ENCODE results near the gene CALML5.

The CALML5 gene

DNA sequence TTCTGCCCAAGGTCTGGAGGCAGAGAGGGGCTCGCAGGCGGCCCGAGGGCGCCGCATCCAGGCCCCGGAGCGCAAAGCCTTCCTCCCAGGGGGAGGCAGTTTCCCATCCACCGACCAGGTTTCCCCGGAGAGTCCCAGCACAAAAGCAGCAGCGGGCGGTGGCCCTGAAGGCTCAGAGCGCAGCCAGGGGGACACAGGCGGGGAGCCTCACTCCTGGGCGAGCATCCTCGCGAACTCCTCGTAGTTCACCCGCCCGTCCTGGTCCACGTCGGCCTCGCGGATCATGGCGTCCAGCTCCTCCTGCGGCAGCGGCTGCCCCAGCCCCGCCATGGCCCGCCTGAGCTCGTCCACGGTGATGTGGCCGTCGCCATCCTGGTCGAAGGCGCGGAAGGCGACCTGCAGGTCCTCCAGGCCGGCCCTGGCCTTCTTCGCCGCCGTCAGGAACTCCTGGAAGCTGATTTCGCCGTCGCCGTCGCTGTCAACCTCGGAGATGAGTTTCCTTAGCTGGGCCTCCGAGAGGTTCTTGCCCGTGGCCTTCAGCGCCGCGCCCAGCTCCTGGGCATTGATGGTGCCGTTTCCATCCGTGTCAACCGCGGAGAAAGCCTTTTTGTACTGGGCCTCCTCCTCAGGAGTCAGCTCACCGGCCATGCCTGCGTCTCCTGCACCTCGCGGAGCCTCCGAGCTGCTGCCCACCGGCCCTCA lies 428 bp downstream of the CALML5 start:
- DNase-seq, result no peak

DNA sequence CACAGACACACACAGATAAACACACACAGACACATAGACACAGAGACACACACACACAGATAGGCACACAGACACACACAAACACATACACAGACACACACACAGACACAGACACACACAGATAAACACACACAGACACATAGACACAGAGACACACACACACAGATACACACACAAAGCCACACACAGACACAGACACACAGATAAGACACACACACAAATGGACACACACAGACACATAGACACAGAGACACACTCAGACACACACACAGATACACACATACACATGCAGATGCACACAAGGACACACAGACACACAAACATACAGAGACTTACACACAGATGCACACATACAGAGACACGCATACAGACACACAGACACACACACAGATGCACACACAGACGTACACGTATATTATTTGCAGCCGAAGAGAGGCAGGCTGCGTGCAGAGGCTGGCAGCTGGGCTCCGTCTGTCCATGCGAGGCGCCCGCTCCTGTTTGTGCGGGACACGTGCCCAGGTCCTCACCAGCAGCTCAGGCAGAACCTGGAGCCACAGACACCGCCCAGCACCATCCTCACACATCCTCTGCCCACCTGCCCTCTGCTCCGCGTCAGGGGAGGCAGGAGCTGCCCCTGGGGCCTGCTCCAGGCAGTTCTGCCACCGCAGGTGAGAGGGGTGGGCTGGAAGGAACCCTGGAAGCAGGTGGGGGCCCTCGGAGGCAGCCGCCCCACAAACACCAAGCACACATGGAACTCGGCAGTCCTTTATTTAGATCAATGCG lies 1.2 kb downstream of the CALML5 start:
- DNase-seq, result no peak

DNA sequence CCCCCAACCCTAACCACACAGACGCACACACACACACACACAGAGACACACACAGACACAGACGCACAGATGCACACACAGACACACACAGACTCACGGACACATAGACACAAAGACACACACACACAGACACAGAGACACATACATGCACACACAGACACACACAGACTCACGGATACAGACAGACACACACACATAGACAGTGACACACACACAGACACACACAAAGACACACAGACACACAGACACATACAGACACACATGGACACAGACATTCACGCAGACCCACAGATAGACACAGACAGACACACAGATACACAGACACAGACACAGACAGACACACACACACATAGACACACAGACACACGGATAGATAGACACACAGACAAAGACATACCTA lies 2.1 kb downstream of the CALML5 start:
- DNase-seq, result no peak

DNA sequence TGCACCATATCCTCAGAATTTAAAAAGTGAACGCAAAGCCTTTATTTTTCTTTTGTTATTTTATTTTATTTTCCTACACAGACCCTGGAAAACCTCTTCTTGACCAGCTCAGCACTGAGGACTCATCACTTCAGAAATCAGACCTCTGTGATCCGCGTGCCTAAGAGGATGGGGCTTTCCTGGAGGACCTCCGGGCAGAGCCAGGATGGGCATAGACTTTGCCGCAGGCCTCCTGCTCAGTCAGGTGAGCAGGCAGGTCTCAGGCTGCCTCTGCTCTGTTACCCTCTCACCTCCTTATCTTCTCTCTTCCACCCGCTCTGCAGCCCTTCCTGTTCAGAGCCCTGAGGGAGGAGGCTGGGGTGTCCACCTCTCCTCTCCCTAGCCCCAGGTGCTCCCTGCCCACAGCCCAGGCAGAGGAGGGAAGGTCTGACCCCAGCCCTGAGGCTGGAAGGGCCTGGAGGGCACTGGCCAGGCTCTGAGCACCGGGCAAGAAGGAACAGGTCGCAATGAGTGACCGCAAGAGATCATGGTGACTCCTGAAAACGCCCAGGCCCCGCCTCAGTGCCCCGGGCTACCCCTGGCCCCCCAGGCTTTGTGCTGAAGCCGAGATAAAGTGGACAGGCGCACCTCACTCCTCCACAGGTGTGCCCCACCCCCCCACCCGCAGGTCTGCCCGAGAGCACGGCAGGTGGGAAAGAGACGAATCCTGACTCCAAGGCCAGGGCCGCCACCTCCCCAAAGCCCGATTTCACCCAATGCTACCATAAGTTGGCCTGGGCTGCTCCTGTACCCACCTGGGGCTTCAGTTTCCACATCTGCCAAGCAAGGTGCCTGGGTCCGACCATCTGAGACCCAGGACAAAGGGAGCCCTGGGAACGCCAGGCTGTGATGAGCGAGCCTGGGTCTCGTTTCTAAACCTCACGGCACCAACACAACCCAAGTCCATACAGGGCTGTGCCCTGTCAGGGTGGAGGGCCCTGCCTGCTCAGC lies 2.8 kb downstream of the CALML5 start:
- DNase-seq, result no peak

DNA sequence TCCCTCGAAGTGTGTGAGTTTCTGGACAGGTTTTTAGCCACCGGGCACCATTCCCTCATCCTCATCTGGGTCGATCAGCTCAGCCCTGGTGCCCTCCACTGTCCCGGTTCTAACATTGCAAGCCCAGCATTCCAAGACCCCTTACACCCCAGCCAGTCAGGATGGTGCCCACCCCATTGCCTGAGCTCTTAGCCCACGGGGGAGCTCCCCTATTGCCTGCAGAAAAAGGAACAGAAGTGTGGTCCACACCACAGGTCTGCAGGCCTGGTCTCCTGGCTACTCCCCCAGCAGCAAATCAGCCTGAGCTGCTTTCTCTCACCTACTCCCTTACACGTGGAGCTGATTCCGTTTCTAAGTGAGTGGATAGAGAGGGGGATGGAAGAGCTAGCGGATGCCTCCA lies 4.8 kb downstream of the CALML5 start:
- DNase-seq, result no peak

DNA sequence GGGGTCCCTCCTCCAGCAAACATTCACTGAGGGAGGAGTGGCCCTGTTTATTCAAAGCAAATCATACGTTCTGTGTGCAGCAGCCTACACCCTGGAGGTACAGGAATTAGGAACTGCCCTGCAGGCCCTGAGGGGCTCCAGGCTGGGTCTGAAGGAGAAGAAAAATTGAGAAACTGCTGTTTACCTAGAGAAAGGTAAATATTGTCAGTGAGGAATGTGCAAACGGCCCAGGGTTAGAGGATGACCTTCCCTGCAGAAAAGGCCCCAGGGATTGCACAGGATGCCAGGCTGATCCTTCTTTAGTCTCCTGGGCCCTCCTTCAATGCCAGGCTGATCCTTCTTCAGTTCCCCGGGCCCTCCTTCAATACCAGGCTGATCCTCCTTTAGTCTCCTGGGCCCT lies 5.7 kb downstream of the CALML5 start:
- DNase-seq, result no peak

DNA sequence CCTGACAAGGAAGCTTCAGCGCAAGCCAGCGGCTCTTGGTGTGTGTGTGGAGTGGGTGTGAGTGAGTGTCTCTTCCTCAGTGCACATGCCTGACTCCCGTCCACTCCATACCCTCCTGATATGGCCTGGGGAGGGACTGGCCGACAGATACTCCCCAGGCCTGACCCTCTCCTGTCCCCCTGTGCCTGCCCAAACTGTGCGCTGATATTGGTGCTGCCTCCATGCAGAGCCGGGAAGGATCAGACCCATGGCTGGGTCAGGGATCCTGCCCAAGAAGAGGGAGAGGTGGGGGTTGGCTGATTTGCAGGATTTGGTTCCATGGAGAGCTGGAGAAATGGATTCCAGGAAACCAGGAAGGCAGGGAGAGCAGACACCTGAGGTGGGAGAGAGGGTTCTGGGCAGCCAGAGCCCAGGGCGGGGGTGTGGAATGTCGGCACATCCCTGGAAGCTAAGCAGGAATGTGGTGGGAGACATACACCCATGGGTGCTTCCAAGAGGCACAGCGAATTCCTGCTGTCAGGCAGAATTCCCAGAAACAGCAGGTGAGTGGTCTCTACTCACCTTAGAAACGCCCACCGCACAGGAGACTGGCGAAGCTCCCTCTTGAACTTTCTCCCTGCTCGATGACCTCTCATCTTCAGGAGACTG lies 6.3 kb downstream of the CALML5 start:
- DNase-seq, result no peak

DNA sequence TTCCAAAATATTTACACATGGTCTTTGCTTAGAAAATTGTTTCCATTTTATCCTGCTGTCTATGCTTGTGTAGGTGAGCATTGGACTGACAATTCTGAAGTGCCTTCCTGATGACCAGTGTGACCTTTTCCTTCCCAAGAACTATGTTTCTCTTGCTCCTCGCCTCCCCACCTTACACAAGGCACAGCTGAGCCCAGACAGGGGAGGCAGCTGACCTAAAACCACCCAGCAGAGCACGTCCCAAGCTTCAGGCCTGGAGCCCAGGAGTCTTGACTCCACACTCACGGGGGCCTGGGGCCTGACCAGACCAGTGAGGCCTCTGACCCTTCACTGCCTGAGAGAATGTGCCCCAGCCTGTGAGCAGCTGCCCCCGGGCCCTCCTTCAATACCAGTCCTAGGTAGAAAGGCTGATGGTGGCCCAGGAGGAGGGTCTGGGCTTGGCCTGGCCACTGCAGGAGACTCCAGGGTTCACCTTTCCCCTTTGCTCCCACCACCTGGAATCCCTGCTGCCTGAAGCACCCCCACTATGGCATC lies 7.0 kb downstream of the CALML5 start:
- DNase-seq, result no peak

DNA sequence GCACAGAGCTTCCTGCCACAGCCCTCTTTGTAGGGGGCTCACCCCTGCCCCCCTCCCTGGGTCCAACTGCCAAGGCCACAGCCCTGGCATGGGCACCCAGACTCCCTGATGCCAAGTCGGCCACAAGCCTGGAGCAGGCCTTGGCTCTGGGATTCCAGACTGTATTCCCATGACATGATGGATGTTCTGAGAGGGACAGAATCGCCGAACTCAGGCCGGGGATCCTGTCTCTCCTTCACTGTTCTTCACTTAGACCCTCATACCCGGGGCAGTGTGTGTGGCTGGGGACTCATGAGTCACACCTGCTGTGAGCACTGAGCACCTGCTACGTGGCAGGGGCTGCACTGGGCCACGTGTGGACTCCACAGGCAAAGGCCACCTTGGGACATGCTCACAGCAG lies 7.9 kb downstream of the CALML5 start:
- no peak for DNase-seq

DNA sequence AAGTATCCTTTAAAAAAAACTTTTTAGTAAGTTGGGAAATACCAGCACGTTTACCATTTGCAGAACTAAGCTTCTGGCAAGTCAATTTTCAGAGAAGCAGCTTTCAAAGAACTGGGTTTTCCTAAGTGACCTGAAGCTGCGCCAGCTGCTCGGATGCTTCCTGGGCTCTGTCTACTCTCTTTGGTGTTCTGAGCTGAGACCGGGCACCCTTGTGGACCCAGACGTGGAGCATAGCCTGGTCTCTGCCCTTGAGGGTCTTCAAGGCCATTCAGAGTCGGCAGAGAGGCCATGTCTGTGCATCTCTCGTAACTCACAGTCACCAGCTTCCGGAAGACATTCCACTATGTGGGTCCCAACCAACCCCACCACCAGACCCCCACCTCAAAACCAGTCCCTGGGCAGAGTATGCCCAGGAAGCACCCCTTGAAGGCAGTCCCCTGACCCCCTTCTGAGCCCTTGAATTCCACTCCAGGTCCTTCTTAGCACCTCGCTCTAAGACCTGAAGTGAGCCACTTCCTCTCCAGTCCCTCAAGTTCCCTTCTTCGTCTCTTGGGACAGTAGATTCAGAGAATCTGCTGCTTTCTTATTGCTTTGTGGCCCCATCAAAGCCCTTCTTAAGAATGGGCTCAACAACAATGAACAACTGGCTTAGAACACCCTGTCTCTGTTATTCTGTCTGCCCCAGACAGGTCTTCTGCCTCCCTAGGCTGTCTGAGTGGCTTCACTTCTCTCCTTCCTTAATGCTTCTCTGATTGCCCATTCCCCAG lies 8.5 kb downstream of the CALML5 start:
- no peak for DNase-seq

DNA sequence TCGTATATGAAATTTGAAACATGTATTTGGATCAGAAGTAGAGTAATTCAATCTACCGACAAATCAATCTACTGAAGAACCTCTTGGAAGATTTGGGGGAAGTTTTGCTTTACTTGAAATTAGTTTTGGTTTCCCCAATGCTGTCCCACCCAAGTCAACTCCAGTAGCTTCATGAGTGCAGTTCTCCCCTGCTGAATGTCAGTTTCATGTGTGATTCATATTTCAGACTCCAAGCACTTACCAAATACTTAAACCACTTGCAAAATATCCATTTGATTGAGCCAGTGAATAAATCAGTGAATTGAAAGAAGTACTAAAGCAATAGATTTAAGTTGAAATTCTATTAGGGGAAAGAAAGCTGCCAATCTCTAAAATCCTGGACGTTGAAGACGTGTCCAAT lies 9.3 kb downstream of the CALML5 start:
- no peak for DNase-seq

DNA sequence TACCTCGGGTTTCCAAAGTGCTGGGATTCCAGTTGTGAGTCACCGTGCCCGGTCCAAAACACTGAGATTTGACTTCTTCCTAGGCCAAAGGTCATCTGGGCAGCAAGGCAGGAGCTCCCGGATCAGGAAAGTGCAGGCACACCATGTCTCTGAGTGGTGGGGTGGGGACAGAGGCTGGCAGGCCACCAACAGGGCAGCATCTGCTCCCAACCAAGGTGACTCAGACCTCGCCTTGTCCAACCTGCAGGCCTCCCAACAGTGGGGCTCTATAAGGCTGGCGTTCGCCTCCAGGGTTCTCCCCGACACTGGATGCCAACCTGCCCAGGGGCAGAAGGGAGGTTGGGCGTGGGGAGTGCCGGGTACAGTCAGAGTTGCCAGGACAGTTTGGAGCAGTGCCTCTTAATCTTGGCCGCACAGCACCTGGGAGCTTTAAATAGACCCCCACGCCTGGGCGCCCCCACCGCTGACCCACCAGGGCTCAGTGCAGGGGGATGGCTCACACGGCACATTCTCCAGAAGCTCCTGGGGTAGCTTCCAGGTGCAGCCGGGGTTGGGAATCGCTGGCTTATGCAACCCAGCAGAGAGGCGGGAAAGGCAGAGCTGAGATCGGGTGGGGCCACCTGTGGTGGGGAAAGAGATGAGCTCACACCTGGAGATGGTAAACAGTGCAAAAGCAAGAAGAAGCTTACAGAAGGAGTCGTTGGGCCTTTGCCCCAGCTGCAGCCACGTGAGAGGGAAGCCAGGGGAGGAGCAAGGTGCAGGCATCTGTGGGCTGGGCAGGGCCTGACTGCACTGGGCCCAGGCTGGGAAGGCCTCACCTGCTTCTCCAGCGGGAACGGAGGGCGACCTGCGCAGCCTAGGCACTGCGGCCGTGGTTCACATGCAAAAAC lies 10.9 kb downstream of the CALML5 start:
- no peak for DNase-seq

DNA sequence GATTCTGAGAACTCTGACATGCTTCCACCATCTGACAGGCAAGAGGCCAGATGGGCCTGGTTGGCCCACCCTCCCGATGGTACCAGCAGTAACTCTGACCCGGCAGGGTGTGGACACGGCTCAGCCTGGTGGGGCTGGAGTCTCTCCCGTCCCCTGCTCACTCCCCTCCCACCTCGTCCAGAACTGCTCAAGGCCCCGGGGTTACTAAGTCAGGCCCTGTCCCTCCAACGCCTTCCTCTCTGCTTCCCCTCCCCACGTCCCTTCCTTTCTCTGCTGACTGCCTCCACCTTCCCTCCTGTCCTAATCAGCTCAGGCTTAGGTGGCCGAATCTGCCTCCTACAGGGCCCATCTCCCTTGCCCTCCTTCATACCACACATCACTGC lies 12.5 kb downstream of the CALML5 start:
- no peak for DNase-seq

DNA sequence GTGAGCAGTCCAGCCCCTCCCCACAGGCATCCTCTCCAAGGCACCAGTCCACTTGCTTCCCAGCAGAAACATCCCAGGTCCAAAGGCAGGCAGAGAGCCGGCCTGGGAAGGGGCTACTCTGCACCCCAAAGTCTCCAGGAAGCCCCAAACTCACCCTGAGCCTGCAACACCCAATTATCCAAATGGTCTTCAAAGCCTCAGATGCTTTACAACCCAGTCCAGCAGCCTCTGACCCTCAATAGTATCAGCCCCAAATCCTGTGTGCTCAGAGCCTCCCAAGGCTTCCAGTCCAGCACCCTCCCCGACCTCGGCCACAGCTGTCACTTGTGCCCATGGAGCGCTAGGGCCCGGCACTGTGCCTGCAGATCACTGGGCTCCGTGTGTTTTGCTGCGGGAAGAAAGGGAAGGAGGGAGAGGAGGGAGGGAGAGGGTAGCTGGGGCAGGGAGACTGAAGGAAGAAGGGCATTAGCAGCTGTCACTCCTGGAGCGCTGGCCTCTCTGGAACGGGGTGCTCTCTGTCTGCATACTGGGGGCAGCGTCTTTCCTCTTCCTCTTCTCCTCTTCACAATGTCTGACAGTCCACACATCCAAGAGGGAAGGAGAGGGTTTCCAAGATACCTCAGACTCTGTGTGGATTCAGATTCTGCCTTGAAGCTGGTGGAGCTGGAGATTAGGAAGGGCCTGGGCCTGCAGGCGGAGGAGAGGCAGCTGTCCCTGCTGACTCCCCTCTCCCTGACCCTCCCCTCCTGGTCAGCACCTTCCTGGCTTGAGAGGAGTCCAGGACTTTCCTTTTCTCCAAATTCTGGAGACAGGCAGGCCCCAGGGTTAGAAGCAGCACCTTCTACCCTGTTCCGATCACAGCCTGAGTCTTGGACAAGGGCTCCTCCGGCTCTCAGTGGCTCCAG lies 13.2 kb downstream of the CALML5 start:
- no peak for DNase-seq

DNA sequence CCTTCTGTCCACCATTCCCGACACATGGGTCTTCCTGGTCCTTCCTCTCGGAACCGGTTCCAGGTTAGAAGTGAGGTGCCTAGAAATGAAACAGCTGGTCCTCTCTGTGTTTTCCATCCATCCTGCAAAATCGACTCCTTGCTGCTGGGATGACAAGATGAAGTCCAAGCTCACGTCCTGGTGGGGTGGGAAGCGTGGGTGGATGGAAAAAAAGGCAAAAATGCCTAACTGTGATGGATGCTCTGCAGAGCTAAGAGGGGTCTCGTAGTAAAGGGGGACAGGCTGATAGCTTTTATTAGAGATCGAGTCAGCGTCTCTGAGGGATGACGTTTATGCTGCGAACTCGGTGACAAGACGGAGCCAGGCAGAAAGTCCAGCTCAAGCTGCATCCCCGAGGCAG lies 14.1 kb downstream of the CALML5 start:
- no peak for DNase-seq

DNA sequence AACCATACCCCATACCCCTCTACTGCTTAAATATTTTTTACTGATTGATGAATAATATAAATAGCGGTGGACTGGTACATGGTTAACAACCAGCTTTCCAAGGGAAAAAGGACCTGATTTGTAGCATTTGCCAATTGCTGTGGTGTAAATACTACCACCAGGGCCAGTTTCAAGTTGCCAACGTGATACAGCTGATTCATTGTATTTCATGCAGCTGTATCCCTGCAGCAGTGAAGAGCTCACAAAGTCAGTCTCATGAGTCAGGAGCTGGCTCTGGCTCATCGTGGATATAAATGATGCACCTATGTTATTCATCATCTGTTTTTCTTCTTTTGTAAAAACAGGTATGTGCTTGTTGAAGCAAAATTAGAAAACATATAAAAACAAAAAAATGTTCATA lies 15.2 kb downstream of the CALML5 start:
- no peak for DNase-seq

DNA sequence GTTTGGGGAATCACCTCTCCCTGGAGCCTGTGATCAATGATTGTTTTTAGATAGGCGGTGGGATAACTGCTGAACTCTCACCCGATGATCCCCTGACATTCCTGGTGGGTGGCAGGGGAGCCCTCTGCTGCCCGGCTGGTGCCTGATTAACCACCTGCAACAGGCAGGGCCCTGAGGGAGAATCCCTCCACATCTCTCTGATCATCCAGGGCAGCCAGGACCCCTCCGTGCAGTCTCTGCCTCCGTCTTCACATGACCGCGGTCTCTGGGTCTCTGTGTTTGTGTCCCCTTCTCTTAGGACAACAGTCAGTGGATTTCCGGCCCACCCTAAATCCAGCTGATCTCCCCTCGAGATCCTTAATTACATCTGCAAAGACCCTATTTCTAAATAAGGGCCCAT lies 17.4 kb downstream of the CALML5 start:
- no peak for DNase-seq

DNA sequence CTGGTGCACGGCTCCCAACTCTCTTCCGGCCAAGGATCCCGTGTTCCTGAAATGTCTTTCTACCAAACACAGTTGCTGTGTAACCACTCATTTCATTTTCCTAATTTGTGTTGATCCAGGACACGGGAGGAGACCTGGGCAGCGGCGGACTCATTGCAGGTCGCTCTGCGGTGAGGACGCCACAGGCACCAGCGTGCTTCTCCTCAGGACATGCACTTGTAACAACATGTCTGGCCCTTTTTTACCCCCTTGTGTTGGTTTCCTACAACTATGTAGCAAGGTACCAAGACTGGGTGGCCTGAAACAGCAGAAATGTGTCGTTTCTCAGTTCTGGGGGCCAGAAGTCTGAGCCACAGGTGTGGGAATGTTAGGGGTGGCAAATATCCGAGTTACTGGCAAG lies 18.2 kb downstream of the CALML5 start:
- DNase-seq, result no peak

DNA sequence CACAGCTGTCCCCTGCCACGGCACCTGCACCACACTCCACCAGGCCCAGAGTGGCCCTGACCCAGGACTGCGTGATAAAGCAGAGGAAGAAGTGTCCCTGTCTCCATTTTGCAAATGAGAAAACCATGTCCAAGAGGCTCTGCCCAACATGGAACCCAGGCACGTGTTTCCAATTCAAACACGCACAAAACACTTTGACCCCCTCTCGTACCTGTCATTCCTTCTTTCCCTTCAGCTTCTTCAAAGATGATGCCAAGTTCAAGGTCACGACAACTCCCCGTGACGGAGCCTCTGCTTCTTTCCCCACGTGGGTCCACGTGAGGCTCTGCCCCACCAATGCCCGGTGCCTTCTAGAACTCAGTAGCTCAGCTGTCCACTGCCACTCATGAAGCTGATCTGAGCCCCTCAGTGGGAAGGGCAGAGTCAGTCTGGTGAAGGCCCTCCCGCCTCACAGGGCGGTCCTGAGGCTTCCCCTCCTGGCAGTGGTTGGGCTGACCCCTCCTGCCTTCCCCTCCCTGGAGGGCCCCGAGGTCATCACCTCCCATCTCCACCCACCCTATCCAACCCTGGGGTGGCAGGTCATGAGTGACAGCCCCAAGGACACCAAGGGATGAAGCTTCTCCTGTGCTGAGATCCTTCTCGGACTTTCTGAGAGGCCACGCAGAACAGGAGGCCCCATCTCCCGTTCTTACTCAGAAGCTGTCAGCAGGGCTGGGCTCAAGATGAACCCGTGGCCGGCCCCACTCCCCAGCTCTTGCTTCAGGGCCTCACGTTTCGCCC lies 19.0 kb downstream of the CALML5 start:
- DNase-seq, result no peak
